T-cell (primary cell): ENCODE measurements around the gene ETV6. TPM values are rescaled to one million over a fixed set of nuclear protein-coding genes. Genes with fewer than 3 reads are reported as not detected.

ENCODE experiments used
- ATAC-seq, 4 experiments: fragments of 200-7000 bp in 3 of 4; fragments of 150-1000 bp in 1 of 4; cut with Tn5 transposase; replicated peaks in 1 of 4; 1 replicate in 3 of 4; 2 replicates in 1 of 4; pipeline ENCODE4 v1.10.0; 2021; ENCODE audit warnings: moderate library complexity in 3 of 4, mild to moderate bottlenecking in 2 of 4, moderate number of reproducible peaks in 1 of 4
- CTCF ChIA-PET, 2 donors: fragments of 300-600 bp; sonication (Branson Sonifier 250); formaldehyde crosslinking; loops; one replicate each; lab custom pipeline; 2022; ENCODE audit warnings: antibody characterized with exemption in 2 of 2; lab: Charles Lee
- POLR2A ChIA-PET, 2 donors: fragments of 300-600 bp; sonication (Branson Sonifier 250); formaldehyde crosslinking; loops; one replicate each; lab custom pipeline; 2022; ENCODE audit warnings: antibody characterized with exemption in 2 of 2; lab: Charles Lee
- DNase-seq, 35 experiments: peaks; one replicate each; pipeline versions ENCODE4 v3.0.0 to v3.0.0-alpha.2; 2013 to 2023
- H3K27ac ChIP-seq: one replicate; pipeline ENCODE4 v1.5.1; 2013; ENCODE audit warnings: low read length
- H3K27me3 ChIP-seq, 2 experiments: replicated peaks in 1 of 2; 1 replicate in 1 of 2; 2 replicates in 1 of 2; pipeline versions ENCODE4 v1.6.1 to v1.7.0; 2013; ENCODE audit warnings: low read length in 1 of 2, mixed read lengths in 1 of 2; ENCODE audit not compliant: control insufficient read depth in 2 of 2, insufficient read depth in 2 of 2; ENCODE audit errors: extremely low read depth in 1 of 2
- H3K36me3 ChIP-seq, 2 donors: 1 replicate in 1 of 2; 2 replicates in 1 of 2; pipeline versions ENCODE4 v1.6.1 to v1.7.0; 2013; ENCODE audit warnings: low read length in 1 of 2; ENCODE audit not compliant: control insufficient read depth in 2 of 2, insufficient read depth in 1 of 2; ENCODE audit errors: extremely low read depth in 1 of 2
- H3K4me1 ChIP-seq, 2 experiments: 1 replicate in 1 of 2; 2 replicates in 1 of 2; pipeline versions ENCODE4 v1.6.1 to v1.7.0; 2013; ENCODE audit warnings: low read length in 2 of 2, mixed read lengths in 1 of 2; ENCODE audit not compliant: insufficient read depth in 2 of 2, control insufficient read depth in 1 of 2; ENCODE audit errors: extremely low read depth in 1 of 2
- H3K4me3 ChIP-seq, 2 donors: 1 replicate in 1 of 2; 2 replicates in 1 of 2; pipeline versions ENCODE4 v1.5.1 to v1.7.0; 2013; ENCODE audit warnings: mild to moderate bottlenecking in 2 of 2, low read length in 1 of 2, moderate library complexity in 1 of 2; ENCODE audit not compliant: control insufficient read depth in 1 of 2; ENCODE audit errors: extremely low read depth in 1 of 2
- H3K9me3 ChIP-seq: 2 replicates; pipeline ENCODE4 v1.7.0; 2013
- H3K27ac Mint-ChIP-seq, 2 donors: one replicate each; pipeline ENCODE4 v1.8.0; 2020 to 2021; ENCODE audit warnings: mild to moderate bottlenecking in 2 of 2, mixed read lengths in 2 of 2
- H3K27me3 Mint-ChIP-seq, 2 donors: one replicate each; pipeline ENCODE4 v1.8.0; 2021 to 2022; ENCODE audit warnings: mixed read lengths in 2 of 2
- H3K36me3 Mint-ChIP-seq: one replicate; pipeline ENCODE4 v1.8.0; 2021; ENCODE audit warnings: mixed read lengths
- H3K4me1 Mint-ChIP-seq, 3 donors: one replicate each; pipeline ENCODE4 v1.8.0; 2020 to 2022; ENCODE audit warnings: mixed read lengths in 3 of 3, mild to moderate bottlenecking in 1 of 3
- H3K4me3 Mint-ChIP-seq, 3 donors: one replicate each; pipeline ENCODE4 v1.8.0; 2020 to 2022; ENCODE audit warnings: mild to moderate bottlenecking in 3 of 3, mixed read lengths in 3 of 3, moderate library complexity in 3 of 3
- H3K9me3 Mint-ChIP-seq, 3 donors: one replicate each; pipeline ENCODE4 v1.8.0; 2020 to 2022; ENCODE audit warnings: mixed read lengths in 3 of 3
- WGBS: methylation state at CpG from one replicate; pipeline ENCODE4 v1.1.5; 2013; ENCODE audit warnings: missing lambda C conversion rate; ENCODE audit not compliant: insufficient coverage; 5-methylcytosine and 5-hydroxymethylcytosine counted together
- total RNA-seq, 35 experiments: library from RNA in 6 of 35; stranded (reverse) in 6 of 35; fragments of 120-200 nt in 1 of 35; gene quantifications; one replicate each; pipeline versions ENCODE4 v1.2.1 to v1.2.4 and lab custom pipeline; 2013 to 2026

The ETV6 gene
- total RNA-seq, 5 donors from 2014 or later (not counting 1 experiment from before 2014, with no cell fraction given): 24.8 to 36.3 (median 31.3) TPM

DNA sequence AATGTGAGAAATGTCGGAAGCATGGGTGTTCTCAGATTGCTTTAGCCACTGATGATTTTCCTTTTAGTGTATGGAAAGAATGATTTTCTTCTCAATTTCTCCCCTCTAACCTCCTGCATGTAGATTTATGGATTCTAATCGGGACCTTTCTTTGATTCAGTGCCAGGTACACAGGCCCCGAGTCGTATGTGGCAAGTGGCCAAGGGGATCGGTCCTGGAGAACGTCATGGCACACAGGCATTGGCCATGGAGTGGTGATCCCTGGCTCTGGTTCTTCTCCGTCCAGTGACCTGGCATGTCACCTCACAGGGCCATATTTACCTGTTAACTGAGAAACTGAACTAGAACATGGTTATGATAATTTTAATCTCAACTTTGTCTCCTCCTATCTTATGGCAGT lies 58.1 kb downstream of the ETV6 start:
- no peak overlapping the region for H3K4me3 Mint-ChIP-seq
- no peaks in the 10 kb centered on the region for H3K36me3 ChIP-seq
- CTCF ChIA-PET: no interaction called here
- no peaks in the 10 kb centered on the region for H3K9me3 Mint-ChIP-seq
- peaks cover 16% of the 10 kb centered on the region for H3K36me3 Mint-ChIP-seq
- WGBS: 100% methylated on average over 3 of the region's 7 CpGs
- H3K27me3 ChIP-seq: no peaks in the 10 kb centered on the region
- POLR2A ChIA-PET: interaction anchor here in 1 of 2 donors (0.6 kb wide), 1 partner anchor 214 kb away, joined by 5 read pairs; no protein-coding TSS in a partner anchor
- no peak overlapping the region for H3K27ac ChIP-seq
- H3K4me1 ChIP-seq: no peaks in the 10 kb centered on the region
- ATAC-seq: no peak
- H3K27ac Mint-ChIP-seq: no peak overlapping the region
- no peak for DNase-seq
- H3K27me3 Mint-ChIP-seq: no peaks in the 10 kb centered on the region
- no peak overlapping the region for H3K4me3 ChIP-seq
- peaks cover 36 to 49% (median 48%) of the 10 kb centered on the region in 3 donors for H3K4me1 Mint-ChIP-seq
- no peaks in the 10 kb centered on the region for H3K9me3 ChIP-seq

GRCh38 chr12:11709513-11709912 lies 60.0 kb downstream of the ETV6 start:
- ChIA-PET CTCF (no interaction called here), POLR2A (no interaction called here)
- H3K4me3 ChIP-seq: no peak overlapping the region

GRCh38 chr12:11710431-11710830 lies 61.0 kb downstream of the ETV6 start:
- ChIA-PET CTCF (no interaction called here), POLR2A (no interaction called here)
- ATAC-seq (no peak), DNase-seq (no peak)
- H3K27me3 Mint-ChIP-seq: no peaks in the 10 kb centered on the region
- Histone ChIP-seq H3K4me1 (no peaks in the 10 kb centered on the region), H3K9me3 (no peaks in the 10 kb centered on the region), H3K36me3 (no peaks in the 10 kb centered on the region), H3K27ac (no peak overlapping the region), H3K27me3 (no peaks in the 10 kb centered on the region), H3K4me3 (no peak overlapping the region)
- H3K9me3 Mint-ChIP-seq: no peaks in the 10 kb centered on the region
- no peak overlapping the region for H3K27ac Mint-ChIP-seq
- H3K4me1 Mint-ChIP-seq: peaks cover 47 to 54% (median 50%) of the 10 kb centered on the region in 3 donors
- H3K36me3 Mint-ChIP-seq: peaks cover 36% of the 10 kb centered on the region
- no peak overlapping the region for H3K4me3 Mint-ChIP-seq
- 86% methylated on average over 3 of the region's 6 CpGs for WGBS

More at GRCh38 chr12:11709513-11709912, 60.0 kb downstream of the ETV6 start:
- ATAC-seq (no peak), DNase-seq (no peak)
- H3K36me3 ChIP-seq: no peaks in the 10 kb centered on the region
- Mint-ChIP-seq H3K9me3 (no peaks in the 10 kb centered on the region), H3K27me3 (no peaks in the 10 kb centered on the region), H3K4me1 (peaks cover 44 to 50% (median 49%) of the 10 kb centered on the region in 3 donors), H3K4me3 (no peak overlapping the region), H3K27ac (no peak overlapping the region), H3K36me3 (peaks cover 27% of the 10 kb centered on the region)
- WGBS: 100% methylated on average over 3 of the region's 4 CpGs
- H3K27me3 ChIP-seq: no peaks in the 10 kb centered on the region
- no peaks in the 10 kb centered on the region for H3K9me3 ChIP-seq
- no peaks in the 10 kb centered on the region for H3K4me1 ChIP-seq
- H3K27ac ChIP-seq: no peak overlapping the region

- Mint-ChIP-seq H3K36me3 (peaks cover 37% of the 10 kb centered on the region), H3K4me3 (no peak overlapping the region), H3K9me3 (no peaks in the 10 kb centered on the region), H3K4me1 (peaks cover 47 to 51% (median 48%) of the 10 kb centered on the region in 3 donors), H3K27me3 (no peaks in the 10 kb centered on the region), H3K27ac (no peak overlapping the region)
- CTCF ChIA-PET: no interaction called here
- POLR2A ChIA-PET: no interaction called here
- no peak overlapping the region for H3K27ac ChIP-seq
- H3K4me1 ChIP-seq: no peaks in the 10 kb centered on the region
- WGBS: 100% methylated on average over 1 of the region's 3 CpGs
- no peak overlapping the region for H3K4me3 ChIP-seq
- ATAC-seq (no peak), DNase-seq (no peak)
- H3K9me3 ChIP-seq: no peaks in the 10 kb centered on the region
- H3K27me3 ChIP-seq: no peaks in the 10 kb centered on the region
- no peaks in the 10 kb centered on the region for H3K36me3 ChIP-seq
Measured at GRCh38 chr12:11710906-11711305, 61.4 kb downstream of the ETV6 start.

GRCh38 chr12:11711651-11712327 lies 62.3 kb downstream of the ETV6 start:
- ATAC-seq (no peak), DNase-seq (no peak)
- Mint-ChIP-seq H3K27me3 (no peaks in the 10 kb centered on the region), H3K9me3 (no peaks in the 10 kb centered on the region), H3K4me1 (peaks cover 47 to 53% (median 48%) of the 10 kb centered on the region in 3 donors), H3K4me3 (no peak overlapping the region), H3K27ac (no peak overlapping the region), H3K36me3 (peaks cover 43% of the 10 kb centered on the region)
- Histone ChIP-seq H3K4me1 (no peaks in the 10 kb centered on the region), H3K9me3 (no peaks in the 10 kb centered on the region), H3K4me3 (no peak overlapping the region), H3K27ac (no peak overlapping the region), H3K27me3 (no peaks in the 10 kb centered on the region), H3K36me3 (no peaks in the 10 kb centered on the region)
- CTCF ChIA-PET: no interaction called here
- POLR2A ChIA-PET: no interaction called here
- 88% methylated on average over 6 of the region's 9 CpGs for WGBS

- no peak for DNase-seq
- Mint-ChIP-seq H3K27ac (no peak overlapping the region), H3K36me3 (peaks cover 48% of the 10 kb centered on the region), H3K4me1 (peaks cover 46 to 50% (median 47%) of the 10 kb centered on the region in 3 donors), H3K27me3 (no peaks in the 10 kb centered on the region), H3K4me3 (no peak overlapping the region), H3K9me3 (no peaks in the 10 kb centered on the region)
- 98% methylated on average over 6 of the region's 6 CpGs for WGBS
- ChIA-PET POLR2A (no interaction called here), CTCF (no interaction called here)
- no peak for ATAC-seq
- H3K4me3 ChIP-seq: no peak overlapping the region
- no peak overlapping the region for H3K27ac ChIP-seq
- no peaks in the 10 kb centered on the region for H3K36me3 ChIP-seq
- H3K9me3 ChIP-seq: no peaks in the 10 kb centered on the region
- no peaks in the 10 kb centered on the region for H3K4me1 ChIP-seq
- H3K27me3 ChIP-seq: no peaks in the 10 kb centered on the region
Measured at GRCh38 chr12:11712491-11712890, 63.0 kb downstream of the ETV6 start.
